NCI-H460 (cell line): ENCODE results near the gene PIEZO2. TPM values are rescaled to one million over a fixed set of nuclear protein-coding genes. Genes with fewer than 3 reads are reported as not detected.

Source experiments
- DNase-seq: peaks from one replicate; pipeline ENCODE4 v3.0.0-alpha.2; 2016; ENCODE audit warnings: low read depth; ENCODE audit errors: extremely low read depth
- total RNA-seq: library from RNA; depleted of rRNA; stranded (reverse); fragments of >200 nt; shearing (Covaris generic); gene quantifications from 2 replicates; pipeline ENCODE4 v1.2.3, GENCODE V29; 2014

PIEZO2 gene
- total RNA-seq, 1 experiment from 2014 or later: not detected

- DNase-seq: no peak
Observed at GRCh38 chr18:10912790-10913545, 236.4 kb downstream of the PIEZO2 start.

GRCh38 chr18:10909724-10910123 lies 239.6 kb downstream of the PIEZO2 start:
- DNase-seq: no peak

- DNase-seq: no peak
Observed at GRCh38 chr18:10908760-10909159, 240.6 kb downstream of the PIEZO2 start.

GRCh38 chr18:10907749-10908148 lies 241.6 kb downstream of the PIEZO2 start:
- no peak for DNase-seq

GRCh38 chr18:10901329-10901728 lies 248.0 kb downstream of the PIEZO2 start:
- DNase-seq: no peak

- DNase-seq: no peak
Observed at GRCh38 chr18:10900435-10900834, 248.9 kb downstream of the PIEZO2 start.

- no peak for DNase-seq
Observed at GRCh38 chr18:10899481-10899880, 249.9 kb downstream of the PIEZO2 start.

- no peak for DNase-seq
Observed at GRCh38 chr18:10898417-10898974, 250.9 kb downstream of the PIEZO2 start.

- DNase-seq: no peak
Observed at GRCh38 chr18:10896851-10897250, 252.5 kb downstream of the PIEZO2 start.

GRCh38 chr18:10895976-10896375 lies 253.4 kb downstream of the PIEZO2 start:
- no peak for DNase-seq

GRCh38 chr18:10894501-10894900 lies 254.9 kb downstream of the PIEZO2 start:
- no peak for DNase-seq

GRCh38 chr18:10893761-10894160 lies 255.6 kb downstream of the PIEZO2 start:
- DNase-seq: no peak

- no peak for DNase-seq
Observed at GRCh38 chr18:10893196-10893595, 256.2 kb downstream of the PIEZO2 start.

GRCh38 chr18:10892786-10893185 lies 256.6 kb downstream of the PIEZO2 start:
- DNase-seq: no peak

- DNase-seq: no peak
Observed at GRCh38 chr18:10890022-10890421, 259.3 kb downstream of the PIEZO2 start.

- DNase-seq: no peak
Observed at GRCh38 chr18:10878703-10879102, 270.7 kb downstream of the PIEZO2 start.

- DNase-seq: no peak
Observed at GRCh38 chr18:10877987-10878386, 271.4 kb downstream of the PIEZO2 start.

GRCh38 chr18:10875811-10876210 lies 273.6 kb downstream of the PIEZO2 start:
- no peak for DNase-seq

- DNase-seq: no peak
Observed at GRCh38 chr18:10872304-10872703, 277.1 kb downstream of the PIEZO2 start.

- DNase-seq: no peak
Observed at GRCh38 chr18:10864722-10865121, 284.6 kb downstream of the PIEZO2 start.

- no peak for DNase-seq
Observed at GRCh38 chr18:10863026-10863425, 286.3 kb downstream of the PIEZO2 start.

GRCh38 chr18:10860928-10861327 lies 288.4 kb downstream of the PIEZO2 start:
- no peak for DNase-seq

GRCh38 chr18:10860382-10860781 lies 289.0 kb downstream of the PIEZO2 start:
- no peak for DNase-seq
